ENCODE results near the gene PHF20.

DNA sequence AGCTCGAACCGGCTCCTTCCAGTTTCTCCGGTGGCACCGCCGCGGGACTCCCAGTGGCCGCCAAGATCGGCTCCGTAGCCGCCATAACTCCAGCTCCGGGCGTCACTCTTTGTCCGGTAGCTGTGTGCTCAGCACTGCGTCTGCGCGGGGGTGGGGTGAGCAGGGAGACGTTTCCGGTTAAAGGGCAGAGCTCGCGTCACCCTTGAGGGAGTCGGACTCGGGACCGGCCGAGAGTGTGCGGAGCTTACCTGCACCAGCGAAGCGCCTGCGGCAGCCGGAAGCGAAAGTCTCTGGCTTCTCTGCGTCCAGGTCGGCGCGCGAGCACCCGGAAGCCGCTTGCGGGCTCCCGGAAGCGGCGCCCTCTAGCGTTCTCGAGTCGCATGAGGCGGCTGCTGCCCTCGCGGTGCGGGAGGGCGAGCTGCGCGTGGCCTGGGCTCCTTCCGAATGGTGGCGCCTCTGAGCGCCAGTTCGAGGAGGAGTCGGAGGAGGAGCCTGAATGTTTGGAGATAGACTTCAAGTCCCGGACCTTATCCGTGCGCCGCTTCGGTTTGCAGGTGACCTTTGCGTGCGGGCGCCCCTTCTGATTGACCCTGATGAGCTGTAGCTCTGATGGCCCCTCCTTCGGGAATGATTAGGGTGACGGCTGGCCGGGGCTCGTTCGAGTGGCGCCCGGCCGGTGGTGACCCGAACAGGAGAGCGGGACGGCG is 182.5 kb downstream of the PHF20 start, which contains the start of gene SCAND1:
- peak; percentile 88 for TF ChIP-seq MXI1 (conservative IDR thresholded peaks at IDR 0.05; ENCODE audit: poor library complexity, severe bottlenecking)
- TF ChIP-seq, protein P1, sequence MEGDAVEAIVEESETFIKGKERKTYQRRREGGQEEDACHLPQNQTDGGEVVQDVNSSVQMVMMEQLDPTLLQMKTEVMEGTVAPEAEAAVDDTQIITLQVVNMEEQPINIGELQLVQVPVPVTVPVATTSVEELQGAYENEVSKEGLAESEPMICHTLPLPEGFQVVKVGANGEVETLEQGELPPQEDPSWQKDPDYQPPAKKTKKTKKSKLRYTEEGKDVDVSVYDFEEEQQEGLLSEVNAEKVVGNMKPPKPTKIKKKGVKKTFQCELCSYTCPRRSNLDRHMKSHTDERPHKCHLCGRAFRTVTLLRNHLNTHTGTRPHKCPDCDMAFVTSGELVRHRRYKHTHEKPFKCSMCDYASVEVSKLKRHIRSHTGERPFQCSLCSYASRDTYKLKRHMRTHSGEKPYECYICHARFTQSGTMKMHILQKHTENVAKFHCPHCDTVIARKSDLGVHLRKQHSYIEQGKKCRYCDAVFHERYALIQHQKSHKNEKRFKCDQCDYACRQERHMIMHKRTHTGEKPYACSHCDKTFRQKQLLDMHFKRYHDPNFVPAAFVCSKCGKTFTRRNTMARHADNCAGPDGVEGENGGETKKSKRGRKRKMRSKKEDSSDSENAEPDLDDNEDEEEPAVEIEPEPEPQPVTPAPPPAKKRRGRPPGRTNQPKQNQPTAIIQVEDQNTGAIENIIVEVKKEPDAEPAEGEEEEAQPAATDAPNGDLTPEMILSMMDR (IDR thresholded peaks at IDR 0.05; ENCODE audit: poor library complexity, severe bottlenecking): peak; percentile 100
- TF ChIP-seq EZH2 (IDR thresholded peaks at IDR 0.05; ENCODE audit: borderline replicate concordance, insufficient read depth, low read length, poor library complexity, severe bottlenecking): no peak
